ENCODE results near the gene PNPLA7.

Gene PNPLA7

DNA sequence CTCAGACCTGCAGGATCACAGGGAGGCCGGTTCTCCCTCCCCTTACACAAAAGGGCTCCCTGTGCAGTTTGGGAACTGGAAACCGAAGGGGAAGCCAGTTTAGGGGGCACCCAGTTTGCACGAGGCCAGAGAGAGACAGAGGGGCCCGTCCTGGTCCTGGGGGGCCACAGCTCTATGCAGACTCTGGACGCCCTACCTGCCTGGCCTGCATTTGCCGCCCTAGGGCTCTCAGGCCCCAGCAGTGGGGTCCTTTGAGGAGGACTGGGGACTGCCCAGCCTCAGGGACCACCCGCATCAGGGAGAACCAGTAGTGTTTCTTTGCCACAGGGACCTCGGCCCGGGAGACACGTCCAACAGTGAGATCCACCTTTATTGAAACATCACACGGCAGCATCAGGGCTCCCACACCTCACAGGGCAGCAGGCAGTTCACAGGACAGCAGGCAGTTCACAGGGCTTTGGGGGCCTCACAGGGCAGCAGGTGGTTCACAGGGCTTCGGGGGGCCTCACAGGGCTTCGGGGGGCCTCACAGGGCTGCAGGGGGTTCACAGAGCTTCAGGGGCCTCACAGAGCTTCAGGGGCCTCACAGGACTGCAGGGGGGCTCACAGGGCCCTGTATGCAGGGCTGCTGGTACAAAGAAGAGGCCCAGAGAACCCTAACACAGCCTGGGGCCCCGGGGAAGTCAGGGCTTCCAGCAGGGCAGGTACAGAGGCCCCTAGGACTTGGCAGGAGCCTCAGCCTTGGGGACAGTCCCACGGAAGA, 90.4 kb downstream of the PNPLA7 start:
- H3K4me1 ChIP-seq (ENCODE audit: control extremely low read depth in 1 of 4, control insufficient read depth in 4 of 4, insufficient read depth in 4 of 4, low read length in 3 of 4): peaks cover 0 to 59% (median 51%) of the 10 kb centered on the region in 4 experiments

DNA sequence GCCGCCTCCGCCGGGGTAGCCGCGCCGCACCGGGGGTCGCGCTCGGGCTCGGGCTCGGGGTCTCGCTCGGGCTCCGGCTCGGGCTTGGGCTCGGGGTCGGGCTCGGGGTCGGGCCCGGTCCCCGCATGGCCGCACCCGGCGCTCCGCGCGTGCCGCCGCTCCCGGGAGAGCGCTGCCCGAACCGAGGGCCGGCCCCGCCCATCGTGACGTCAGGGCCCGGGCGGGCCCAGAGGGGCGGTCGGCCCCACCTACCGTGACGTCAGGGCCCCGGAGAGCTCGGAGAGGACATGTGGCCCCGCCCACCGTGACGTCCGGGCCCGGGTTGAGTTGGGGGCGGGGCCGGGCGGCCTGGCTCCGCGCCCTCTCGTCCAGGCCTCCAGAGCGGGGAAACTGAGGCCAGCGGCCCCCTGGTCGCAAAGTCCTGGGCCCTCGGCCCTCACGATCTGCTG, 91.0 kb downstream of the PNPLA7 start, which contains the start of gene NSMF:
NSMF (minus strand) TSS at position 183 of the 449 bp plus-strand sequence. CDS start 232 bp downstream, outside the sequence.
- WGBS (ENCODE audit: insufficient coverage): under 1% methylated on average over 49 of the region's 62 CpGs
- DNase-seq: peak; percentile 84 to 91 (median 89)
- peaks cover 0 to 65% (median 57%) of the 10 kb centered on the region in 4 experiments for H3K4me1 ChIP-seq (ENCODE audit: control extremely low read depth in 1 of 4, control insufficient read depth in 4 of 4, insufficient read depth in 4 of 4, low read length in 3 of 4)
- peak within 1 kb of the TSS in 1 of 2 experiments; percentile 58 for H3K27ac ChIP-seq (ENCODE audit: insufficient read depth in 1 of 2, low read depth in 1 of 2, low read length in 2 of 2, poor library complexity in 1 of 2, severe bottlenecking in 2 of 2)
- peaks cover 0 to 29% (median under 1%) of the 10 kb centered on the region in 4 experiments for H3K36me3 ChIP-seq (ENCODE audit: control insufficient read depth in 4 of 4, insufficient read depth in 4 of 4, low read length in 3 of 4)
- ChIA-PET POLR2A (interaction anchor here (0.6 kb wide), 1 partner anchor 222 kb away, joined by 3 read pairs; no protein-coding TSS in a partner anchor), CTCF (no interaction called here)
- H3K27me3 ChIP-seq (replicated peaks in 2 of 5; ENCODE audit: control insufficient read depth in 4 of 5, insufficient read depth in 5 of 5, low read length in 4 of 5): peaks cover 0 to under 1% (median 0%) of the 10 kb centered on the region in 5 experiments
- peak within 1 kb of the TSS; percentile 33 to 78 (median 68) for H3K4me3 ChIP-seq (ENCODE audit: control insufficient read depth in 1 of 7, extremely low read depth in 1 of 7, insufficient read depth in 4 of 7, low read depth in 2 of 7, low read length in 6 of 7)
- H3K9me3 ChIP-seq (ENCODE audit: control extremely low read depth in 1 of 5, control insufficient read depth in 4 of 5, insufficient read depth in 2 of 5, low read depth in 1 of 5, low read length in 4 of 5): peaks cover 0 to 6% (median 0%) of the 10 kb centered on the region in 5 experiments

More for the DNA sequence above, 90.4 kb downstream of the PNPLA7 start:
- H3K27me3 ChIP-seq (replicated peaks in 2 of 5; ENCODE audit: control insufficient read depth in 4 of 5, insufficient read depth in 5 of 5, low read length in 4 of 5): peaks cover 0 to 6% (median 0%) of the 10 kb centered on the region in 5 experiments
- peak overlapping the region in 1 of 2 experiments; percentile 58 for H3K27ac ChIP-seq (ENCODE audit: insufficient read depth in 1 of 2, low read depth in 1 of 2, low read length in 2 of 2, poor library complexity in 1 of 2, severe bottlenecking in 2 of 2)
- 64% methylated on average over 10 of the region's 15 CpGs for WGBS (ENCODE audit: insufficient coverage)
- DNase-seq: no peak
- ChIA-PET CTCF (no interaction called here), POLR2A (interaction anchor here (0.6 kb wide), 1 partner anchor 222 kb away, joined by 3 read pairs; no protein-coding TSS in a partner anchor)
- H3K36me3 ChIP-seq (ENCODE audit: control insufficient read depth in 4 of 4, insufficient read depth in 4 of 4, low read length in 3 of 4): peaks cover 0 to 24% (median under 1%) of the 10 kb centered on the region in 4 experiments
- H3K9me3 ChIP-seq (ENCODE audit: control extremely low read depth in 1 of 5, control insufficient read depth in 4 of 5, insufficient read depth in 2 of 5, low read depth in 1 of 5, low read length in 4 of 5): peaks cover 0 to 11% (median 0%) of the 10 kb centered on the region in 5 experiments
- H3K4me3 ChIP-seq (ENCODE audit: control insufficient read depth in 1 of 7, extremely low read depth in 1 of 7, insufficient read depth in 4 of 7, low read depth in 2 of 7, low read length in 6 of 7): peak overlapping the region in 5 of 7 experiments; percentile 51 to 78 (median 70)

DNA sequence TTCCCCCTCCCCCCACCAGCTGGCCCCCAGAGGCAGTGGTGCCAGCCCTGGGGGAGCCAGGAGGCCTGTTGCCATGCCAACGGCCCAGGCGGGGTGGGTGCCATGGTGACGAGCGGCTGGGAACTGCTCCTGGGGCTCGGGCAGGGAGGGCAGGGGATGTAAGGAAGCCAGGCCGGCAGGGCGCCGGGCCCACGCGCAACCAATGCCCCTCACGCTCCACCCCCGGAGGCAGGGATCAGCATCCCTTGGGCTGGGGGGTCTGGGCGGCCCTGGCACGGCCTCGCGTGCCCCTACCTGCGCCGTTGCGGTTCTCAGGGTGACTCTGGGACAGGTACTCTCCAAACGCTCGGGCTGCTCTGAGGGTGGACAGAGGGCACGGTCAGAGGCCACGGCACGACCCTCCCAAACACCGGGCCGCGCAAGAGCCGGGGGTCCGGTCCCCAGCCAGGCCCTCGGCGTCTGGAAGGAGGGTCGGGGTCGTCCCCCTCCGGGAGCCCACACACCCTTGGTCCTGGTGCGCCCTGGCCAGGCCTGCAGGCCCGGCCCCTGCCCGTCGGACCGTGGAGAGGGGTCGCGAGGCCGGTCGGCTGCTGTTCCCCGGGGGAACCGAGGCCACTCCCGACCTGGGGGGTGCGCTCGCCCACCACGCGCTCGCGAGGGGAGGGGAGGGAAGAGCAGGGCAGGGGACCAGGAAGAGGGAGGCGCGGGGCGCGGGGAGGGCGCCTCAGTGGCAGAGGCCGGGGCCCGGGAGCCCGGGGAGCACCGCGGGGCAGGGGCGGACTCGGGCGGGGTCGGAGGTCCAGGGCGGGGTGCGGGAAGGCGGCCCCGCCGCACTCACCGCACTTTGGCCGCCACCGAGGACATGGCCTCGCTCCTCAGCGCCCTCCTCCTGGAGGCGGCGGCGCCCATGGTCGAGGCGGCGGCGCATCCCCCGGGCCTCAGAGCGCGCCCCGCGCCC, 91.7 kb downstream of the PNPLA7 start:
- Histone ChIP-seq H3K4me3 (ENCODE audit: control insufficient read depth in 1 of 7, extremely low read depth in 1 of 7, insufficient read depth in 4 of 7, low read depth in 2 of 7, low read length in 6 of 7) (peak overlapping the region; percentile 33 to 78 (median 68)), H3K36me3 (ENCODE audit: control insufficient read depth in 4 of 4, insufficient read depth in 4 of 4, low read length in 3 of 4) (peaks cover 0 to 29% (median under 1%) of the 10 kb centered on the region in 4 experiments), H3K9me3 (ENCODE audit: control extremely low read depth in 1 of 5, control insufficient read depth in 4 of 5, insufficient read depth in 2 of 5, low read depth in 1 of 5, low read length in 4 of 5) (peaks cover 0 to 2% (median 0%) of the 10 kb centered on the region in 5 experiments), H3K27ac (ENCODE audit: insufficient read depth in 1 of 2, low read depth in 1 of 2, low read length in 2 of 2, poor library complexity in 1 of 2, severe bottlenecking in 2 of 2) (peak overlapping the region in 1 of 2 experiments; percentile 49), H3K27me3 (replicated peaks in 2 of 5; ENCODE audit: control insufficient read depth in 4 of 5, insufficient read depth in 5 of 5, low read length in 4 of 5) (no peaks in the 10 kb centered on the region), H3K4me1 (ENCODE audit: control extremely low read depth in 1 of 4, control insufficient read depth in 4 of 4, insufficient read depth in 4 of 4, low read length in 3 of 4) (peaks cover 0 to 69% (median 61%) of the 10 kb centered on the region in 4 experiments)
- POLR2A ChIA-PET: no interaction called here
- WGBS (ENCODE audit: insufficient coverage): 7% methylated on average over 66 of the region's 88 CpGs
- CTCF ChIA-PET: interaction anchor here (1.1 kb wide), 1 partner anchor 12 kb away, joined by 3 read pairs; no protein-coding TSS in a partner anchor
- peak in 2 of 3 donors; percentile 35 to 39 for DNase-seq

DNA sequence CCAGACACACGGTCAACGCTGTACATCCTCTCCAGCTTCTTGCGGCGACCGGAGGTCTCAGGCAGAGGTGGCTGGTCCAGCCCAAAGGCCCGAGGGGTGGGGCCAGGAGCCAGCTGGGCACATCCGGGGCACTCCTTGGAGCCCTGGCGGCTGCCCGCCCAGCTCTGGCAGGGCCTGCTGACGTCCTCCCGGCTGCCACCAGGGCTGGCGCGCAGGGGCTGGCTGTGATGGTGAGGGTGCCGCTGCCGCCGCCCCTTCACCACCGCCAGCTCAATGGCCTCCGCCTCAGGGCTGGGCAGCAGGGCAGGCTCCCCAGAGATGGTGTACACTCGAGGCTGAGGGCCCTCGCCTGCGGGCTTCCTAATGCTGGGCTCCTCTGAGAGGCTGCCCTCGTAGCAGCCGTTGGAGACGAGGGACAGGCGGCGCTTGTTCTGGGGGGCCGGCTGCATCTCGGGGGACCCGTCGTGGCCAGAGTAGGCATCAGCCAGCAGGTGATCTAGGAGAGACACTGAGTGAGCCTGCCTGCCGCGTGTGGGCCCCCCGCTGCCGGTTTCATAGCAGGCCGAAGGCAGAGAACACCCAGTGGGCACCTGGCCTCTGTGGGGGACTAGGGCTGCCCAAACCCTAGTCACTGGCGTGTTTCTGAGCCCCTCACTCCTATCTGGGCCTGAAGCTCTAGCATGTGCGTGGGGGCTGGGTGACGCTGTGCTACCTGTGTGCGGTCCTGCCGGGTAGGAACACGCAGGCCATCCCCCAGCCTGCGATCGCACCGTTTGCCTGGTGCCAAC, 92.6 kb downstream of the PNPLA7 start:
- no peaks in the 10 kb centered on the region for H3K27me3 ChIP-seq (replicated peaks in 2 of 5; ENCODE audit: control insufficient read depth in 4 of 5, insufficient read depth in 5 of 5, low read length in 4 of 5)
- 94% methylated on average over 31 of the region's 44 CpGs for WGBS (ENCODE audit: insufficient coverage)
- ChIA-PET POLR2A (no interaction called here), CTCF (interaction anchor here (1.1 kb wide), 1 partner anchor 12 kb away, joined by 3 read pairs; no protein-coding TSS in a partner anchor)
- H3K36me3 ChIP-seq (ENCODE audit: control insufficient read depth in 4 of 4, insufficient read depth in 4 of 4, low read length in 3 of 4): peaks cover 0 to 37% (median under 1%) of the 10 kb centered on the region in 4 experiments
- H3K27ac ChIP-seq (ENCODE audit: insufficient read depth in 1 of 2, low read depth in 1 of 2, low read length in 2 of 2, poor library complexity in 1 of 2, severe bottlenecking in 2 of 2): no peak overlapping the region
- peaks cover 0 to 71% (median 64%) of the 10 kb centered on the region in 4 experiments for H3K4me1 ChIP-seq (ENCODE audit: control extremely low read depth in 1 of 4, control insufficient read depth in 4 of 4, insufficient read depth in 4 of 4, low read length in 3 of 4)
- peak overlapping the region in 4 of 7 experiments; percentile 23 to 78 (median 70) for H3K4me3 ChIP-seq (ENCODE audit: control insufficient read depth in 1 of 7, extremely low read depth in 1 of 7, insufficient read depth in 4 of 7, low read depth in 2 of 7, low read length in 6 of 7)
- DNase-seq: no peak
- peaks cover 0 to 1% (median 0%) of the 10 kb centered on the region in 5 experiments for H3K9me3 ChIP-seq (ENCODE audit: control extremely low read depth in 1 of 5, control insufficient read depth in 4 of 5, insufficient read depth in 2 of 5, low read depth in 1 of 5, low read length in 4 of 5)

DNA sequence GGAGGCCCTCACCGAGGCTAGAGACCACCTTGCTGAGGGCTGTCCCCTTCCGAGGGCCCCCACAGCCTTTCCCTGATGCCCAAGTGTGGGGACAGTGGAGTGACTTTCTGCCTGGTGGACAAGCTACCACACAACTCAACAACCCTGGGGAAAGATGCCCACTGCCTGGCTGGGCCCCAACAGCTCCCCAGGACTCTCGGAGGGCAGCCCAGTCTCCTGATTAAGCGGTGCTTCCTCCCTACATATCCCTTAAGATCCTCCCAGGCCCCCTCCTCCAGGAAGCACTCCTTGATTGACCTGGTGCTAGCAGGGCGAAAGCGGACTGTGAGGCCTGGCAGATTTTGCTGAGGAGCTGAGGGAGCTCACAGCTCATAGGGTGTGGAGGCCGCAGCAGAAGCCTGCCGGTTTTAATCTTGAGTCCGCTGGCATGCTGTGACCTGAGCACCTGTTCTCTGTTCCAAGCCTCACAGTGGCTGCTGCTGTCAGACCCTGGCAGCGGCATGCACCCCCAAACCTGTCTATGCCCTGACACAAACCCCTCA, 93.3 kb downstream of the PNPLA7 start:
- no peak overlapping the region for H3K27ac ChIP-seq (ENCODE audit: insufficient read depth in 1 of 2, low read depth in 1 of 2, low read length in 2 of 2, poor library complexity in 1 of 2, severe bottlenecking in 2 of 2)
- H3K9me3 ChIP-seq (ENCODE audit: control extremely low read depth in 1 of 5, control insufficient read depth in 4 of 5, insufficient read depth in 2 of 5, low read depth in 1 of 5, low read length in 4 of 5): no peaks in the 10 kb centered on the region
- peaks cover 0 to 37% (median under 1%) of the 10 kb centered on the region in 4 experiments for H3K36me3 ChIP-seq (ENCODE audit: control insufficient read depth in 4 of 4, insufficient read depth in 4 of 4, low read length in 3 of 4)
- 95% methylated on average over 6 of the region's 10 CpGs for WGBS (ENCODE audit: insufficient coverage)
- ChIA-PET CTCF (interaction anchor here (2.0 kb wide), 1 partner anchor 13 kb away, joined by 4 read pairs; no protein-coding TSS in a partner anchor), POLR2A (no interaction called here)
- peaks cover 0 to 71% (median 63%) of the 10 kb centered on the region in 4 experiments for H3K4me1 ChIP-seq (ENCODE audit: control extremely low read depth in 1 of 4, control insufficient read depth in 4 of 4, insufficient read depth in 4 of 4, low read length in 3 of 4)
- no peak overlapping the region for H3K4me3 ChIP-seq (ENCODE audit: control insufficient read depth in 1 of 7, extremely low read depth in 1 of 7, insufficient read depth in 4 of 7, low read depth in 2 of 7, low read length in 6 of 7)
- no peaks in the 10 kb centered on the region for H3K27me3 ChIP-seq (replicated peaks in 2 of 5; ENCODE audit: control insufficient read depth in 4 of 5, insufficient read depth in 5 of 5, low read length in 4 of 5)
- DNase-seq: no peak

Measured in common myeloid progenitor, CD34-positive (primary cell).